Activated CD4-positive, alpha-beta T cell treated with anti-CD3 and anti-CD28 coated beads for 1 hour (primary cell): Measurements from ENCODE around the gene SPTBN5.
A peak's percentile ranks its signal among the peaks of the same experiment; 100 is the strongest.

Experiments used
- DNase-seq: peaks from one replicate; pipeline ENCODE4 v3.0.0-alpha.2; 2020

The SPTBN5 gene

GRCh38 chr15:41925086-41925608 is 31.3 kb upstream of the SPTBN5 start:
- no peak for DNase-seq

- no peak for DNase-seq
Measured at GRCh38 chr15:41923401-41923997, 29.6 kb upstream of the SPTBN5 start.

GRCh38 chr15:41922353-41922752 is 28.5 kb upstream of the SPTBN5 start:
- no peak for DNase-seq

GRCh38 chr15:41921639-41922038 is 27.8 kb upstream of the SPTBN5 start:
- no peak for DNase-seq

GRCh38 chr15:41921167-41921566 is 27.3 kb upstream of the SPTBN5 start:
- DNase-seq = no peak

- DNase-seq = no peak
Measured at GRCh38 chr15:41919954-41920538, 26.2 kb upstream of the SPTBN5 start.

GRCh38 chr15:41919201-41919820 is 25.5 kb upstream of the SPTBN5 start:
- no peak for DNase-seq

GRCh38 chr15:41918506-41919126 is 24.8 kb upstream of the SPTBN5 start:
- DNase-seq = no peak

GRCh38 chr15:41917767-41918430 is 24.0 kb upstream of the SPTBN5 start:
- no peak for DNase-seq

- DNase-seq = no peak
Measured at GRCh38 chr15:41915255-41915994, 21.6 kb upstream of the SPTBN5 start.

GRCh38 chr15:41914411-41914810 is 20.6 kb upstream of the SPTBN5 start:
- no peak for DNase-seq

- DNase-seq = no peak
Measured at GRCh38 chr15:41913256-41913655, 19.4 kb upstream of the SPTBN5 start.

GRCh38 chr15:41911691-41912345 is 18.0 kb upstream of the SPTBN5 start:
- no peak for DNase-seq

GRCh38 chr15:41908736-41909461 is 15.0 kb upstream of the SPTBN5 start:
- no peak for DNase-seq

- no peak for DNase-seq
Measured at GRCh38 chr15:41907141-41907540, 13.3 kb upstream of the SPTBN5 start.

GRCh38 chr15:41906608-41907007 is 12.8 kb upstream of the SPTBN5 start:
- DNase-seq = no peak

- no peak for DNase-seq
Measured at GRCh38 chr15:41905036-41905793, 11.4 kb upstream of the SPTBN5 start.

GRCh38 chr15:41904541-41905005 is 10.7 kb upstream of the SPTBN5 start:
- DNase-seq = peak; percentile 55

- no peak for DNase-seq
Measured at GRCh38 chr15:41903782-41904181, 9.9 kb upstream of the SPTBN5 start.

GRCh38 chr15:41901431-41901830 is 7.6 kb upstream of the SPTBN5 start:
- no peak for DNase-seq
